H9 (cell line): Measurements from ENCODE around the gene PCNX2. TPM values are rescaled to one million over a fixed set of nuclear protein-coding genes. Genes with fewer than 3 reads are reported as not detected.

Experiments
- DNase-seq: peaks from one replicate; pipeline ENCODE4 v3.0.0-alpha.2; 2017
- H2AFZ ChIP-seq: one replicate; pipeline ENCODE4 v1.6.1; 2013; ENCODE audit warnings: mild to moderate bottlenecking, low read length, control low read depth, moderate library complexity
- H2AK5ac ChIP-seq: 2 replicates; pipeline ENCODE4 v1.6.1; 2013; ENCODE audit warnings: low read length, control low read depth, mixed read lengths; ENCODE audit not compliant: insufficient read length
- H2BK120ac ChIP-seq: one replicate; pipeline ENCODE4 v1.6.1; 2013; ENCODE audit warnings: low read depth, mild to moderate bottlenecking, low read length, control low read depth, inconsistent platforms; ENCODE audit not compliant: poor library complexity, severe bottlenecking
- H2BK12ac ChIP-seq: 2 replicates; pipeline ENCODE4 v1.6.1; 2013; ENCODE audit warnings: low read length, control low read depth, mixed read lengths, low read depth; ENCODE audit not compliant: insufficient read length
- H2BK15ac ChIP-seq: 2 replicates; pipeline ENCODE4 v1.6.1; 2013; ENCODE audit warnings: low read depth, low read length, control low read depth
- H2BK20ac ChIP-seq: one replicate; pipeline ENCODE4 v1.6.1; 2013; ENCODE audit warnings: low read depth, mild to moderate bottlenecking, low read length, control low read depth, inconsistent platforms; ENCODE audit not compliant: poor library complexity, severe bottlenecking
- H2BK5ac ChIP-seq: 2 replicates; pipeline ENCODE4 v1.6.1; 2013; ENCODE audit warnings: low read length, control low read depth, mixed read lengths; ENCODE audit not compliant: insufficient read length
- H3K14ac ChIP-seq: 2 replicates; pipeline ENCODE4 v1.6.1; 2013; ENCODE audit warnings: low read length, control low read depth; ENCODE audit not compliant: insufficient read depth
- H3K18ac ChIP-seq: 2 replicates; pipeline ENCODE4 v1.6.1; 2013; ENCODE audit warnings: low read depth, mild to moderate bottlenecking, mixed read lengths, low read length, control low read depth; ENCODE audit not compliant: insufficient read length
- H3K23ac ChIP-seq: 2 replicates; pipeline ENCODE4 v1.6.1; 2013; ENCODE audit warnings: low read length, control low read depth, mixed read lengths, low read depth; ENCODE audit not compliant: insufficient read length
- H3K23me2 ChIP-seq: 2 replicates; pipeline ENCODE4 v1.6.1; 2013; ENCODE audit warnings: low read depth, mild to moderate bottlenecking, mixed read lengths, low read length, control low read depth; ENCODE audit not compliant: insufficient read length, poor library complexity, severe bottlenecking
- H3K27ac ChIP-seq: 2 replicates; pipeline ENCODE4 v1.5.1; 2013; ENCODE audit warnings: low read length, control low read depth, mixed read lengths, low read depth; ENCODE audit not compliant: insufficient read length
- H3K27me3 ChIP-seq: 2 replicates; pipeline ENCODE4 v1.6.1; 2013; ENCODE audit warnings: low read length, control low read depth, inconsistent platforms; ENCODE audit not compliant: insufficient read depth
- H3K4ac ChIP-seq: 2 replicates; pipeline ENCODE4 v1.6.1; 2013; ENCODE audit warnings: low read depth, mild to moderate bottlenecking, control low read depth, inconsistent platforms, low read length, moderate library complexity
- H3K4me1 ChIP-seq: 2 replicates; pipeline ENCODE4 v1.6.1; 2013; ENCODE audit warnings: low read length, control low read depth, inconsistent platforms; ENCODE audit not compliant: insufficient read depth
- H3K4me2 ChIP-seq: 2 replicates; pipeline ENCODE4 v1.6.1; 2013; ENCODE audit warnings: low read length, control low read depth, mixed read lengths; ENCODE audit not compliant: insufficient read length, insufficient read depth
- H3K56ac ChIP-seq: 2 replicates; pipeline ENCODE4 v1.6.1; 2013; ENCODE audit warnings: low read depth, mild to moderate bottlenecking, mixed read lengths, low read length, control low read depth; ENCODE audit not compliant: insufficient read length
- H3K79me1 ChIP-seq: 2 replicates; pipeline ENCODE4 v1.6.1; 2013; ENCODE audit warnings: low read depth, mild to moderate bottlenecking, moderate library complexity, low read length, control low read depth, inconsistent platforms; ENCODE audit not compliant: insufficient read depth, poor library complexity, severe bottlenecking
- H3K79me2 ChIP-seq: 2 replicates; pipeline ENCODE4 v1.6.1; 2013; ENCODE audit warnings: low read length, control low read depth, inconsistent platforms; ENCODE audit not compliant: insufficient read depth
- H3K9ac ChIP-seq: 2 replicates; pipeline ENCODE4 v1.6.1; 2013; ENCODE audit warnings: low read length, control low read depth, mixed read lengths; ENCODE audit not compliant: insufficient read length; ENCODE audit errors: extremely low read depth
- H3K9me3 ChIP-seq: one replicate; pipeline ENCODE4 v1.6.1; 2013; ENCODE audit warnings: low read depth, low read length, inconsistent platforms; ENCODE audit not compliant: control insufficient read depth
- H3T11ph ChIP-seq: one replicate; pipeline ENCODE4 v1.6.1; 2013; ENCODE audit warnings: mild to moderate bottlenecking, low read length, control low read depth, inconsistent platforms
- H4K20me1 ChIP-seq: one replicate; pipeline ENCODE4 v1.6.1; 2013; ENCODE audit not compliant: control insufficient read depth, insufficient read length, insufficient read depth
- H4K5ac ChIP-seq: 2 replicates; pipeline ENCODE4 v1.6.1; 2013; ENCODE audit warnings: low read depth, mild to moderate bottlenecking, mixed read lengths, low read length, control low read depth; ENCODE audit not compliant: insufficient read length
- H4K8ac ChIP-seq: replicated peaks from 2 replicates; pipeline ENCODE4 v1.6.1; 2013; ENCODE audit warnings: low read length, control low read depth, mixed read lengths, low read depth; ENCODE audit not compliant: insufficient read length
- H4K91ac ChIP-seq: 2 replicates; pipeline ENCODE4 v1.6.1; 2013; ENCODE audit warnings: low read depth, mild to moderate bottlenecking, moderate library complexity, mixed read lengths, low read length, control low read depth; ENCODE audit not compliant: insufficient read length
- H3K27ac Mint-ChIP-seq, 3 experiments: 2 replicates in 2 of 3; 3 replicates in 1 of 3; pipeline ENCODE4 v1.8.0; 2020 to 2021; ENCODE audit warnings: mixed read lengths in 3 of 3, mild to moderate bottlenecking in 1 of 3, moderate library complexity in 1 of 3
- H3K27me3 Mint-ChIP-seq: 2 replicates; pipeline ENCODE4 v1.8.0; 2021; ENCODE audit warnings: low read depth, mild to moderate bottlenecking, moderate library complexity, mixed read lengths
- H3K36me3 Mint-ChIP-seq, 3 experiments: 2 replicates in 2 of 3; 3 replicates in 1 of 3; pipeline ENCODE4 v1.8.0; 2020 to 2021; ENCODE audit warnings: low read depth in 3 of 3, mixed read lengths in 3 of 3; ENCODE audit not compliant: insufficient read depth in 1 of 3
- H3K4me1 Mint-ChIP-seq, 2 experiments: 2 replicates each; pipeline ENCODE4 v1.8.0; 2020; ENCODE audit warnings: mixed read lengths in 2 of 2
- H3K4me3 Mint-ChIP-seq, 2 experiments: 2 replicates in 1 of 2; 3 replicates in 1 of 2; pipeline ENCODE4 v1.8.0; 2020 to 2021; ENCODE audit warnings: mild to moderate bottlenecking in 2 of 2, mixed read lengths in 2 of 2, moderate library complexity in 1 of 2
- H3K9me3 Mint-ChIP-seq, 2 experiments: 2 replicates in 1 of 2; 3 replicates in 1 of 2; pipeline ENCODE4 v1.8.0; 2020; ENCODE audit warnings: mild to moderate bottlenecking in 2 of 2, mixed read lengths in 2 of 2, moderate library complexity in 1 of 2
- CTCF ChIP-seq: fragments of 200-600 bp; sonication (generic); conservative IDR thresholded peaks from 3 replicates; pipeline ENCODE4 v1.8.0; 2021; ENCODE audit warnings: antibody characterized with exemption, mild to moderate bottlenecking
- WGBS: extraction: QIAGEN DNeasy Blood & Tissue Kit; methylation state at CpG from one replicate; pipeline ENCODE4 v1.1.7; 2013; ENCODE audit warnings: missing lambda C conversion rate, low lambda C conversion rate, mixed read lengths; ENCODE audit not compliant: insufficient read length; ENCODE audit errors: extremely low coverage; 5-methylcytosine and 5-hydroxymethylcytosine counted together
- total RNA-seq: library from RNA; stranded (reverse); gene quantifications from 2 replicates; pipeline ENCODE4 v1.2.1, GENCODE V29; 2021

PCNX2 gene
- total RNA-seq, 1 experiment from 2014 or later: 45.1 TPM

- Histone ChIP-seq H3K79me2 (peaks cover 4% of the 10 kb centered on the region; the same call in 1 of the 2 replicates), H3T11ph (no peak overlapping the region), H2BK5ac (no peak overlapping the region), H3K4me1 (no peaks in the 10 kb centered on the region), H2AFZ (no peak overlapping the region), H2BK15ac (no peak overlapping the region), H2BK12ac (no peak overlapping the region), H3K79me1 (peaks cover 5% of the 10 kb centered on the region), H4K8ac (no peak overlapping the region), H3K56ac (no peak overlapping the region), H3K27me3 (no peaks in the 10 kb centered on the region), H3K4me2 (no peak overlapping the region), H3K9ac (no peak overlapping the region), H3K14ac (no peak overlapping the region), H2BK20ac (no peak overlapping the region), H3K18ac (no peak overlapping the region), H3K4ac (no peak overlapping the region), H3K27ac (no peak overlapping the region), H3K9me3 (no peaks in the 10 kb centered on the region), H4K20me1 (no peaks in the 10 kb centered on the region), H2BK120ac (no peak overlapping the region), H4K5ac (no peak overlapping the region), H4K91ac (no peak overlapping the region), H2AK5ac (no peak overlapping the region), H3K23me2 (no peaks in the 10 kb centered on the region), H3K23ac (no peak overlapping the region)
- H3K27ac Mint-ChIP-seq: peak overlapping the region in 1 of 3 experiments; percentile 11; a peak in 1 of 7 replicates
- H3K27me3 Mint-ChIP-seq: no peaks in the 10 kb centered on the region
- no peaks in the 10 kb centered on the region for H3K9me3 Mint-ChIP-seq
- H3K4me3 Mint-ChIP-seq: no peak overlapping the region
- peaks cover 42 to 63% (median 44%) of the 10 kb centered on the region in 3 experiments; a peak in 6 of 7 replicates for H3K36me3 Mint-ChIP-seq
- H3K4me1 Mint-ChIP-seq: peaks cover 10 to 13% of the 10 kb centered on the region in 2 experiments
- no peak for TF ChIP-seq CTCF
- no CpG with 5 or more reads among the region's 1 CpG for WGBS
- DNase-seq: no peak
Observed at GRCh38 chr1:233253832-233254331, 41.6 kb downstream of the PCNX2 start.
